ENCODE measurements around the gene CTXND1.

Gene CTXND1

GRCh38 chr15:80183306-80183705 lies 68.7 kb downstream of the CTXND1 start:
- no peak for DNase-seq (ENCODE audit: low read depth in 3 of 3)

- no peak for DNase-seq (ENCODE audit: low read depth in 3 of 3)
Measured at GRCh38 chr15:80182611-80183261, 69.3 kb downstream of the CTXND1 start.

DNA sequence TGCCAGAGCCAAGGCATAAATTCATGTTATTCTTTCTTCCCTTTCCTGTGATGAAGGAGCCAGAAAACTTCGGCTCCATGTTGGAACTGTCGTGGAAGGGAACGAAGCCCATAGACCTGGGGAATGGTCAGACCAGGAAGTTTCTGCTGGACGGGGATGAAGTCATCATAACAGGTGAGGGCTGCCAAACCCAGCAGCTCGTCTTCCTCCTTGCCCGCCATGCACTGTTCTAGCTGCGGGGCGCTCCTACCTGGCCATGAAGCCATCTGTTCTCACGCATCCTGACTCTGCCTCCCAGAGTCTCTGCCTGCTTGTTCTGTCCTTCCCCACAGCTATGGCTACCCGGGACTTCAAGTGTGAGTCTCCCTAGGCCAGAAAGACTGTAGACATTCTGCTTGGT lies 71.0 kb downstream of the CTXND1 start:
- no peak for DNase-seq (ENCODE audit: low read depth in 3 of 3)

- DNase-seq (ENCODE audit: low read depth in 3 of 3) = no peak
Measured at GRCh38 chr15:80180468-80180867, 71.5 kb downstream of the CTXND1 start.

DNA sequence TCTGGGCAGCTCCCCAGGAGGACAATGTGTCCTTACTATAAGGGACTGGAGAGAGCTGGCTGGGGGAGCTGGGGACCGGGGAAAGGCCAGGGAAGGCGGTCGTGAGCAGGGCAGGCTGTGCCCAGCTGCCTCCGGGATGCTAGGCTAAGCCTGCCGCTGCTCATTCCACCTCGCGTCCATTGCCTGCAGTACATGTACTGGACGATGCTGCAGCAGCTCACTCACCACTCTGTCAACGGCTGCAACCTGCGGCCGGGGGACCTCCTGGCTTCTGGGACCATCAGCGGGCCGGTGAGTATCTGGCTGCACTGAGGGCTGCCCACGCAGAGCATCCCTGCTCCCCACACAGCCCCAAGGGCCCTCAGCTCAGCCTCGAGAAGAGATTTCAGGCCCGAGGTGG lies 72.1 kb downstream of the CTXND1 start:
- no peak for DNase-seq (ENCODE audit: low read depth in 3 of 3)

GRCh38 chr15:80179025-80179759 lies 72.8 kb downstream of the CTXND1 start:
- DNase-seq (ENCODE audit: low read depth in 3 of 3) = no peak

GRCh38 chr15:80177156-80177555 lies 74.9 kb downstream of the CTXND1 start:
- no peak for DNase-seq (ENCODE audit: low read depth in 3 of 3)

DNA sequence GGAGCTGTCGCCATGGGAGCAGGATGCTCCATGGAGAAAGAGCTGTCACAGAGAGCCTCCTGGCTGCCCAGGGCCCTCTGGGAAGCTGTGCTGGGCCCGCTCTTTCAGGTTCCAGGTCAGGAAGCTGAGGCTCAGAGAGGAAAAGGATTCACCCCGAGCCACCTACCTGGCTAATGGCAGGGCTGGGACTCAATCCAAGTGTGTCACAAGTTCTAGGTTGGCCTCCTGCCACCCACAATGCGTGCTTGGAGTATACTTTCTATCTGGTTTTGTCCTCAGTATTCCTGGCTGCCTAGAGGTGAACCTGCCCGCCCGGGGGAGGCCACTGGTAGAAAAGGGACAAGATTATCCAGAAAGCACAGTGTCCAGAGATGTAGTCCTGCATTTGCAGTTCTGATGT lies 75.6 kb downstream of the CTXND1 start:
- DNase-seq (ENCODE audit: low read depth in 3 of 3) = no peak

DNA sequence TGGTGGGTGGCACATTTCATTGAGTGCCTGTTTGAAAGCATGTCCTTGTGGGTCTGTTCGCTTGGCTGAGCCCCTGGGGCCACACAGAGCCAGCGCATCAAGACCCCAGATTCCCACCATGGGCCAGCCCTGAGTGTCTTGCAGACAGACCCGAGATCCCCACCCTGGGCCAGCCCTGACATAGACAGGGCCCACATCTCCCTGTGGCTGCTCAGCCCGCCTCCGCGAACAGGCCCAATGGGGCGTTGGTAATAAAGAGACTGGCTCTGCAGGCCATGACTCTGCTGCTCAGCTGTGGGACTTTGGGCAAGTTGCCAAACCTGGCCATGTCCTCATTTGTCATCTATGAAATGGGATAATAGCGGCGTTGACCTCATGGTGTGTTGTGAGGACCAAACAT lies 76.6 kb downstream of the CTXND1 start:
- no peak for DNase-seq (ENCODE audit: low read depth in 3 of 3)

GRCh38 chr15:80174017-80174746 lies 77.8 kb downstream of the CTXND1 start:
- no peak for DNase-seq (ENCODE audit: low read depth in 3 of 3)

DNA sequence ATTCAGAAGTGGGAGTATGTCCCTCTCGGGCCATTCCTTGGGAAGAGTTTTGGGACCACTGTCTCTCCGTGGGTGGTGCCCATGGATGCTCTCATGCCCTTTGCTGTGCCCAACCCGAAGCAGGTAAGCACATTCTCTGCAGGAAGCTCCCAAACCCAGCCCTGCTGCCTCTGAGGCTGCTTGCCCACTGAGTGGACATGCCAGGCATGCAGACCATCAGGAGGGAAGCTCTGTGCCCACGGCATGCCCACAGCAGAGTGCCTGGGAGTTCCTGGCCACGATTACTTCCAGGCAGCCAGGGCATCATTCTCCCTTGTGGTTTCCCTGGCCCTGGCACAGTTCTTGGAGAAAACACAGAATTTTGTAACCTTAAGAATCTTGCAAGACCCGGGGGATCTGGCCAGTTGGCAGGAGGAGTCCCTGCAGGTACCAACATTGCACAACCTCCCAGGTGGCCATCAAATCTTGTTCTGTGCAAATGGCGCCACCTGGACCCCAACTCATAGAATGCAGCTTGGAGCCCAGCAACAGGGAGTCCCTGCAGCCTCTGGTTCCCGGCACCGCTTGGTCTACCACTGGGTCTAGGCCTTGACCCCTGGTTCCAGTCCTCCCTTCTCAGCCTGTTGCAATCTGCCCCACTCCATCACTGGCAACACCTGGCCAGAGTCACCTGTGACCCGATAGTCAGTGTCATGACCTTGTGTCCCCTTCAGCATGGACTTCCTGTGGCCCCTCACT lies 78.8 kb downstream of the CTXND1 start:
- peak; percentile 49 to 70 (median 52) for DNase-seq (ENCODE audit: low read depth in 3 of 3)

DNA sequence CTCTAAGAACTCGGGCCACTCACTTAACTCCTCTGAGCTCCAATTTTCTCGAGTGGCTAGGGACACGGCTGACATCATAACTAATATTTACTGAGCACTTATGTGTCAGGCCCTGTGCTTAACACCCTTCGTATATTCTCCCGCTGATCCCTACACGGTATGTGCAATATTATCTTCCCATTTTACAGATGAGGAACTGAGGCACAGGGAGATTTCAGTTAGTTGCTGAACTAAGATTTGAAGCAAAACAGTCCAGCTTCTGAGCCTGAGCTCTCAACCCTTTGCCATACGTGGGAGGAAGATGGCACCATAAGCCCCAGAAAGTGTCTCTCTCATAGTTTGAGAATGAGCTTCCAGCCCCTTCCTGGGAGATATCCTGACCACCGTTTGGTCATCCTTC lies 79.6 kb downstream of the CTXND1 start:
- DNase-seq (ENCODE audit: low read depth in 3 of 3) = no peak

DNA sequence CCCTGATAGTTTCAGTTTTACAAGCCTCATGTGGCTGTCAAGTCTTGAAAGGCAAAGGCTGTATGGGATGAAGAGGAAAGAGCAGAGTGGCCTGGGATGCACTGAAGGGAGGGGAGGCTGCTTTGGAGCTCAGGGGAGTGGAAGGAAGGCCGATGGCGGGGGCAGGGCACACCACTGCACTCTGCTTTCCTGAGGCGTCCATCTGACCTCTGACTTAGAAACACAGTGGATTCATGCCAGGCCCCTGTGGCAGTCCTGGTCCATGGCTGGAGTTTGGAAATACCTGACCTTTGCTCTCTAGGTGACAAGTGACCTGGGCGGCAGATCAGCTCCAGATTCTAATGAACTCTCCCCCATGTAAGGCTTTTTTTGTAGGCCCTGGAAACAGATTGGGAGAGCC lies 80.2 kb downstream of the CTXND1 start:
- DNase-seq (ENCODE audit: low read depth in 3 of 3) = no peak

DNA sequence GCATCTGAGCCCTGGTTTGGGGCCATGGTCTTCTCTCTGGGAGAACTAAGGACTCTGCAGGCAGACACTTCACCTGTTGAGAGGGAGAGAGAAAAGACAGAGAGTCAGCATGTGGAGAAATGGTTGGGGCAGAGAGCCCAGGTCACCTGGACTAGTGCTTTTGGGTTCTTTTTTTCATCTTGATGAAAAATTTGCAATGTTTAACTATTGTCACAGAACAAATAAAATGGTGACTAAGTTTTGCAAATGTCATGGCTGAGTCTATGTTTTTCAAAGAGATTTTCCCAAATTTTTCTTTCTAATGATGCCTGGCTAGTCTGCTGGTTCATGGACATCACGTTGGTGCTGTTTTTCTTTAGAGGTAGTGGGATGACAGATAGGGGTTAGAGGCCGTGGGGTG lies 81.4 kb downstream of the CTXND1 start:
- DNase-seq (ENCODE audit: low read depth in 3 of 3) = no peak

DNA sequence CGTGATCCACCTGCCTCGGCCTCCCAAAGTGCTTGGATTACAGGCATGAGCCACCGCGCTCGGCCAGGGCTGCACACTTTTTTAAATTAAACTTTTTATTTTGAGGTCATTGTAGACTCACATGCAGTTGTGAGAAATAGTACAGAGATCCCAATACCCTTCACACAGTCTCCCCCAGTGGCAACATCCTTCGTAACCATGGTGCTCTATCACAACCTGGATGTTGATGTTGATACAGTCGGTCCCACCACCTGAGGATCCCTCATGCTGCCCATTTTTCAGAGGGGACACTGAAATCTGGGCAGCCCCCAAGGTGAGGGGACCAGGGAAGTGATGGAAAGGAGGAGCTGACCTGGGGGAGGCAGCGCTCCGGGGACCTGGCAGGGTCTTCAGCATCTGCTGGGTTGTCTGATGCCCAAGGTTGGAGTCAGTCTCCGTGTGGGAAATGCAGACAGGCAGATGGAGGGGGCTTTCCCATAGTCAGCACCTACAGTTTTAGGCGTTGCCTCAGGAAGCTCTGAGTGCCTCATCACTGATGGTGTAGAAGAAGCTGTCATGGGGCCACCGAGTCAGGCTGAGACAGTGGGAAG lies 82.2 kb downstream of the CTXND1 start:
- no peak for DNase-seq (ENCODE audit: low read depth in 3 of 3)

DNA sequence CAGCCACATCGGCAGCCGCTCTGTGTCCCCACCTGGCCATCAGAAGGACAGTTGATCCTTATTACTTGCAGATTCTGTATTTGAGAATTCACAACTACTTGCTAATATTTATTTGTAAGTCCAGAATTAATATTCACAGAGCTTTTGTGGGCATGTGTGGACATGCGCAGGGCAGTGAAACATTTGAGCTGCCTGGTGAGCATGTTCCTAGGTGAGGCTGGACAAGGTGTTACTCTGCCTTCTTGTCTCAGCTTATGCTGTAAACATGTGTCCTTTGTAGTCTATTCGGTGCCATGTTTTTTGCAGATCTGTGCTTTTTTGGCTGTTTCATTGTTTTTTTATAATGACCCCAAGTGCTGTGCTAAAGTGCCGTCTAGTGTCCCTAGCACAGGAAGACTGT lies 83.6 kb downstream of the CTXND1 start:
- no peak for DNase-seq (ENCODE audit: low read depth in 3 of 3)

DNA sequence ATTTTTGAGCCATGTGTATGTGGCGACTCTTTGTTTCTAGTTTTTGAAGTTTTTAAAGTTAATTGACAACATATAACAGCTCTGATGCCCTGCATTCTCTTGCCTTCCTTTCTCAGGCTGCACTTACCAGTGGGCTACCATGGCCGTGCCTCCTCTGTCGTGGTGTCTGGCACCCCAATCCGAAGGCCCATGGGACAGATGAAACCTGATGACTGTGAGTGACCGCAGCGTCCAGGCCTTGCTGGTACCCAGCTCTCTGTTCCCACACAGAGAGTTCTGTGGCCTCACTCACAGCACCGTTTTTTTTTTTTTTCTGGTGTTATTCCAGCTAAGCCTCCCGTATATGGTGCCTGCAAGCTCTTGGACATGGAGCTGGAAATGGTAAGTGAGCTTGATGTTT lies 84.1 kb downstream of the CTXND1 start:
- DNase-seq (ENCODE audit: low read depth in 3 of 3) = no peak

DNA sequence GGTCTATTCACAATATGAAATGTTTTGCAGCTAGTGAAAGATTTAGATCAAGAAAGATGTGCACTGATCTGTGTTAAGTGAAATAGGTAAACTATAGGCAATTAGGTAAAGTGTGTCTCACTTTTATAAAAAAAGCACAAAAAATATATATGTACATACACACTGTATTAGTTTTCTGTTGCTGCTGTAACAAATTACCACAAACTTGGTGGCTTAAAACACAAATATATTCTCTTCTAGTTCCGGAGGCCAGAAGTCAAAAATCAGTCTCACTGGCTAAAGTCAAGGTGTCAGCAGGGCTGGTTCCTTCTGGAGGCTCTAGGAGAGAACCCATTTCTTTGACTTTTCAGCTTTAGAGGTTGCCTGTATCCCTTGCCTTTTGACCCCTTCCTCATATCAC lies 88.1 kb downstream of the CTXND1 start:
- no peak for DNase-seq (ENCODE audit: low read depth in 3 of 3)

- no peak for DNase-seq (ENCODE audit: low read depth in 3 of 3)
Measured at GRCh38 chr15:80163217-80163616, 88.8 kb downstream of the CTXND1 start.

DNA sequence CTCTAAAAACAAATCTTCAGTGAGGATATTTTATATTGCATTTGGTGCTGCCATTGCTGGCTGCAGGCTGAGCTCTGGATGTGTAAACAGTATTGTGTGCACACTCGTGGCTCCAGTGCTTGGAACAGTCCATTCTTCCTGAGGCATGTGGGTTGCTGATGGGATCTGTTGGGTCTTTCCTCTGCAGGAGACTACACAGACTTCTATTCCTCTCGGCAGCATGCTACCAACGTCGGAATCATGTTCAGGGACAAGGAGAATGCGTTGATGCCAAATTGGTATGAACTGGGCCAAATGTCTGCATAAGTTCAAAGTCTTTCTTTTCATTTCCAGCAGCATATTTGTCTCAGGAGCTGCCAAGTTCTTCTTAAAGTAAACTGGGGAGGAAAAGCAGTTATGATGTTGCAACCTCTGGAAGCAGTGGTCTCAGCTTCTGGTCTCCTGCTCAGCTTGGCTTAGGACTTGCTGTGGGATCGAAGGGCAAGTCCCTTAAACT lies 89.9 kb downstream of the CTXND1 start:
- no peak for DNase-seq (ENCODE audit: low read depth in 3 of 3)

GRCh38 chr15:80161468-80162016 lies 90.5 kb downstream of the CTXND1 start:
- DNase-seq (ENCODE audit: low read depth in 3 of 3) = no peak

All from stimulated activated CD4-positive, alpha-beta T cell treated with anti-CD3 and anti-CD28 coated beads, TNF-alpha, amount 100 ng/mL, for 24 hours (primary cell).